Measurements from ENCODE around the gene NGRN. TPM values are rescaled to one million over a fixed set of nuclear protein-coding genes. Genes with fewer than 3 reads are reported as not detected.
A peak's percentile ranks its signal among the peaks of the same experiment; 100 is the strongest.

NGRN gene
- total RNA-seq, 4 donors from 2014 or later, result 55.5 to 81.7 (median 71.6) TPM

DNA sequence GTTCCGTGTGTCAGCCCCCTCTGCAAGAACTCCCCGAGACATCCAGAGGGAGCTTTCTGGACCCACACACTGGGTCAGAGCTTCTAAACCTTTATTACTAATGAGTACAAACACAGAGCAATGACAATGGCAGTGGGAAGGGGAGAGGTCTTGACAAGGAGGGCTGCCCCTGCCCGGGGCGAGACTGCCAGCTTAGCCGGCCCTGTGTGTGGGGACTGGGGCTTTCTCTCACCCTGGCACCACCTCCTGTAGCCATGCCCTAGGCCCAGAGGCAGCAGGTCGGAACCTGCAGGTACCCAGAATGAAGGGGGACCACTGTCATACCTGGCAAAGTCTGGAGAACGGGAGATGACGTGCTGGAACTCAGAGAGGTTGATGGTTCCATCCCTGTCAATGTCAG, 34.9 kb upstream of the NGRN start:
- DNase-seq (ENCODE audit: low spot score) (no peak), ATAC-seq (ENCODE audit: low FRiP score) (no peak)
- TF ChIP-seq, protein P1, sequence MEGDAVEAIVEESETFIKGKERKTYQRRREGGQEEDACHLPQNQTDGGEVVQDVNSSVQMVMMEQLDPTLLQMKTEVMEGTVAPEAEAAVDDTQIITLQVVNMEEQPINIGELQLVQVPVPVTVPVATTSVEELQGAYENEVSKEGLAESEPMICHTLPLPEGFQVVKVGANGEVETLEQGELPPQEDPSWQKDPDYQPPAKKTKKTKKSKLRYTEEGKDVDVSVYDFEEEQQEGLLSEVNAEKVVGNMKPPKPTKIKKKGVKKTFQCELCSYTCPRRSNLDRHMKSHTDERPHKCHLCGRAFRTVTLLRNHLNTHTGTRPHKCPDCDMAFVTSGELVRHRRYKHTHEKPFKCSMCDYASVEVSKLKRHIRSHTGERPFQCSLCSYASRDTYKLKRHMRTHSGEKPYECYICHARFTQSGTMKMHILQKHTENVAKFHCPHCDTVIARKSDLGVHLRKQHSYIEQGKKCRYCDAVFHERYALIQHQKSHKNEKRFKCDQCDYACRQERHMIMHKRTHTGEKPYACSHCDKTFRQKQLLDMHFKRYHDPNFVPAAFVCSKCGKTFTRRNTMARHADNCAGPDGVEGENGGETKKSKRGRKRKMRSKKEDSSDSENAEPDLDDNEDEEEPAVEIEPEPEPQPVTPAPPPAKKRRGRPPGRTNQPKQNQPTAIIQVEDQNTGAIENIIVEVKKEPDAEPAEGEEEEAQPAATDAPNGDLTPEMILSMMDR (IDR thresholded peaks at IDR 0.05), result no peak

DNA sequence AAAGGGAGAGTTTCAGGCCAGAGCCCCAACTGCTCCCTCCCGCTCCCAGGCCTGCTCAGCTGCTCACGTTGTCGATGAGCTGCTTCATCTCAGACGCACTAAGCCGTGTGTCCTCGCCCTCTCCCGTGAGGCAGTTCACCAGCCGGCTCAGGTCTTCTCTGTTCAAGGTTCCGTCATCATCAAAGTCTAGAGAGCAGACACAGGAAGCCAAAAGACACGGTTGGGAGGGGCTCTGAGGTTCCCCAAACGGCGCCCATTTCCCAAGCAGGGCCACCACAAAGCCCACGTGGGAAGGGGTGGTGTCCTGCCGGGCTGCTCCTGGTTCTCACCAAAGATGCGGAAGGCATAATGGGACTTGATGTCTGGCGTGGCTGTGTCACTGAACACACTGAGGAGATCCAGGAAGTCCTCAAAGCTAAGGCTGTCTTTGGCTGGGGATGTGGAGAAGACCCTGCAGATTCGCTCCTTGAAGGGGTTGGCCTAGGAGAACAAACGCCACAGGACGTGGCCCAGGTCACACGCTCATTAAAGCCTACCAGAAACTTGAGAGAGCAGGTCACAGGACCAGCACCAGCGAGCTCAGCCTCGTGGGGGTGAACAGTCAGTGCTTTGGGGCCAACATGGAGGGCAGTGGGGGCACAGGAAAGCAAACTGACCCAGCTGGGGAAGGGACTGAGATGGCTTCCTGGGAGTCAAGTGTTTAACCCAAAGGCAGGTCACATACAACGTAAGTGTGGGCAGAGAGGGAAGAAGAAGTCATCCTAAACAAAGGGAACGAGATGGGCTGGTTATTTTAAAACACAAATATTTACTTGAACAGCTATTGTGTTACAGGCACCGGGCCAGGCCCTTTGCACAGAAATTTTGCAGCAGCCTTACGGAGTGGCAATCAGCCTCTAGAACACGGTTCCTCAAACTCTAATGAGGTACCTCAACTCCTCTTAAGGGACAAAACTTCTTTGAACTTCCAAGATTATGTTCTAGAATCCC, 34.1 kb upstream of the NGRN start:
- TF ChIP-seq, protein P1 (IDR thresholded peaks at IDR 0.05), result no peak
- no peak for ATAC-seq (ENCODE audit: low FRiP score)
- DNase-seq (ENCODE audit: low spot score), result no peak

DNA sequence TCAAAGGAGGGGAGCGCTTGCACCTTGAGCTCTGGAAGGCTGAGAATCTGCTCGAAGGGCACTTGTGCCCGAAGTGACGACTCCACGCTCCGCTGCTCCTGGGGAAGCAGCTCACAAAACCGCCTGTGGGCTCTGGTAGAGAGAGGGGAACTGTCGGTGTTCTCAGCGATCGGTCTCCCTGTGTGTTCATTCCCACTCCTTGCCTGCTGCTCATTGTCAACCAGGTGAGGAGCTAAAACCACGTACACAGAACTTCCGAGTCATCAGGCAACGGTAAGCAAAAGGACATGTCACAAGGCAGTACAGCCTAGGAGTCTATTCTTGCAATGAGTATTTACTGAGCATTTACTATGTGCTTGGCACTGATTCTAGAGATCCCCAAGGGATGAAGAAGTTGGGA, 33.3 kb upstream of the NGRN start:
- TF ChIP-seq, protein P1 (IDR thresholded peaks at IDR 0.05), result no peak
- DNase-seq (ENCODE audit: low spot score) (no peak), ATAC-seq (ENCODE audit: low FRiP score) (no peak)

DNA sequence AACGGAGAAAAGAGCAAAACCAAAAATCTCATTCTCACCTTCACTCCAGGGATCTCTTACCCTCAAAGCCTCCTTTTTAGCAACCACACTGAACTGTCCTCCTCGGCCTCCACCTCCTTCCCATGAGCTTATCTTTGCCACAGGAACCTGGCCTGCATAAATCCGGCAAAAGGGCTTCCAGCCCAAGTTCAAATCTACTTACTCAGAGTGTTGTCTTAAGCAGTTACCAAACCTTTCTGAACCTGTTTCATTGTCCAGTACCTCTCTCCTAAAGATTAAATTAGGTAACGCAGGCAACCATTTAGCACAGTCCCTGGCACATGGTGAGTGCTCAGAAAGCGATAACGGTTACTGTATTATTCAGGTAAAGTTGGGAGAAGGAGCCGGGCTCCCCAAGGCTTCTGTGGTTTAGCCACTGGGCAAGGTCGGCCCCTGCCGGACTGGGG, 32.5 kb upstream of the NGRN start:
- DNase-seq (ENCODE audit: low spot score) (no peak), ATAC-seq (ENCODE audit: low FRiP score) (no peak)
- TF ChIP-seq, protein P1 (IDR thresholded peaks at IDR 0.05), result no peak

DNA sequence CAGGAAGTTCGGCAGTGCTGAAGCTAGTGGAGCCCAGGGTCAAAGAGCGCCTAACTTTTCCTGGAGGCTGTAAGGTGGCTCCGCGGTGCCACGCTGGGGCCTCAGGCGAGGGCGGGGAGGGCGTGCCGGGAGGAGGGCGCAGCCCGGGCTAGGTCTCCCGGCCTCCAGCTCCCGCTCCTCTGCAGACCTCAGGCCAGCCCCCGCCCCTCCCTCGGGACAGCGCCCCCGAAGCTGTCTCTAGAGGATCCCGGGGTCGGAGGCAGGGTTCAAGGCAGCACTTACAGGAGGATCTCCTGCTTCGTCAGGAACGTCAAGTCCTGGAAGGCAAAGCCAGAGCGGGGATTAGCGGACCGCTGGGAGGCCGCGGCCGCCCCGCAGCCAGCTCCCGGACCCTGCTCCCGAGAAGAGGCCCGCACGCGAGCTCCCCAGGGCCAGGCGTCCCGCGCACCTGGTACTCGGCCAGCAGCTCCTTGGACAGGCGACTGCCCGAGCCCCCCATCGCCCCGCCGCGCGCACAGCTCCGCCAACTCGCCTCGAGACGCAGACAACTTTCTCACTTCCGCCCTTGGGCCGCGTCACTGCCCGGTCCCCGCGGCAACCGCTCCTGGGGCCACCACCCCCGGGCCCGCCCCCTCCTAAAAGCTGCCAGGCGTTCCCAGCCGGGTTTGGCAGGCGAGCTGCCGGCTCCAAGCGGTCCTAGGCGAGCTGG, 31.9 kb upstream of the NGRN start, which contains the start of gene CIB1:
Gene CIB1 (minus strand): TSS at position 555 of the 709 bp plus-strand sequence. CDS start 56 bp downstream, at position 499.
- TF ChIP-seq, protein P1 (IDR thresholded peaks at IDR 0.05), result no peak
- ATAC-seq (ENCODE audit: low FRiP score) (peak; percentile 96), DNase-seq (ENCODE audit: low spot score) (peak; percentile 76)

DNA sequence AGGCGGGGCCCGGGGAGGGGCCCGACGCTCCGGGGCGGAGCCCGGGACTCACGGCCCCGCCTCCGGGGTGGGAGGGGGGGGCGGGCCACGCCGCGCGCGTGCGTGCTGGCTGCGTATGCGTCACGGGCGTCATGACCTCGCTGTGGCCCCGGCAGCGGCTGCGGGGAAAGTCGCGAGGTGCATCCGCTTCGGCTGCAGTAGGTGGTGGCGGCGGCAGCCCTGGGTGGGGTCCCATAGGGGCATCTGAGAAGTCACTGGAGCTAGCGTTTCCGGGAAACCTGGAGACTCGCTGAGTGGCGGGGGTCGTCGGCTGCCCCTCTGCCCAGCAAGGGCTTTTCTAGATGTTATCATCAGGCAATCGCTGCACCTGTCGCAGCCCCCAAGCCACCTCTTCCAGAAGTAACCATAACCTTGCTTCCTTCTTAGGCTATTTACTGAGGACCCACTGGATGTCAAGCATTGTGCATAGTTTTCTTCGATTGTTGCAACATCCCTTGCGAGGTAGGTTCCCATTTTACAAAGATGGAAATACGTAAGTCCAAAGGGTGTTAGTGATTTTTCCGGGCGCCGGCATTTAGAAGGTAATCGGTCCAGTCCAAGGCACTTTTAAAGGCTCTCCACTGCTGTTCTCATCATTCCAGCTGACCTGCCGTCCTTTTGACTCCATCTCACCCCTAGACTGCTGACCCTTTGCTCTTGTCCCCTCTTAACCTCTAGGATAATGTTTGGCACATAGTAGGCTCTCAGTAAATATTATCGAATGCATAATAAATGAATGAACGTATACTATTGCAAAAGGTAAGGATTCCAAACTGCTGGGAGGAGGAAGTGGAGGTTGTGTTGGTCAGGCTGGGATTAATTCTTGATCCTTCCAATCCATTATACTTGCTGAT, 31.1 kb upstream of the NGRN start, which contains the start of gene GDPGP1:
Gene GDPGP1 (plus strand): TSS at position 114 of the 893 bp plus-strand sequence. CDS start 6,700 bp downstream, outside the sequence.
- peak; percentile 60 for DNase-seq (ENCODE audit: low spot score)
- no peak for ATAC-seq (ENCODE audit: low FRiP score)
- TF ChIP-seq, protein P1 (IDR thresholded peaks at IDR 0.05), result no peak
